Adrenal gland (tissue), 12 donors: ENCODE results near the gene NR1D2. TPM values are rescaled to one million over a fixed set of nuclear protein-coding genes. Genes with fewer than 3 reads are reported as not detected.

Experiments used
- DNase-seq, 7 donors: peaks; one replicate each; pipeline ENCODE4 v3.0.0-alpha.2; 2019 to 2020
- H3K27ac ChIP-seq, 5 donors: fragments of 200-600 bp; sonication (generic) in 4 of 5; 1 replicate in 3 of 5; 2 replicates in 2 of 5; pipeline versions ENCODE4 v1.5.1 to v1.8.0; 2016 to 2020; ENCODE audit warnings: mild to moderate bottlenecking in 1 of 5
- H3K27me3 ChIP-seq: fragments of 200-600 bp; 2 replicates; pipeline ENCODE4 v1.8.0; 2021
- H3K36me3 ChIP-seq, 2 donors: fragments of 200-600 bp; replicated peaks in 1 of 2; 1 replicate in 1 of 2; 2 replicates in 1 of 2; pipeline versions ENCODE4 v1.5.1 to v1.8.0; 2018 to 2022
- H3K4me1 ChIP-seq, 2 donors: fragments of 200-600 bp; replicated peaks in 1 of 2; 1 replicate in 1 of 2; 2 replicates in 1 of 2; pipeline versions ENCODE4 v1.5.1 to v1.8.0; 2018 to 2021
- H3K4me3 ChIP-seq, 4 donors: fragments of 200-600 bp; sonication (generic) in 3 of 4; one replicate each; pipeline ENCODE4 v1.5.1; 2016 to 2018
- H3K9me3 ChIP-seq, 3 donors: fragments of 200-600 bp; sonication (generic) in 1 of 3; replicated peaks in 1 of 3; 1 replicate in 2 of 3; 2 replicates in 1 of 3; pipeline versions ENCODE4 v1.5.1 to v1.8.0; 2016 to 2021
- POLR2A ChIP-seq, 2 donors: fragments of 450-650 bp; IDR thresholded peaks; one replicate each; pipeline ENCODE4 v1.6.1; 2017; ENCODE audit warnings: antibody characterized with exemption in 2 of 2, mild to moderate bottlenecking in 2 of 2, moderate library complexity in 1 of 2
- WGBS, 4 donors: extraction: QIAGEN DNeasy Blood & Tissue Kit in 2 of 4; methylation state at CpG; one replicate each; pipeline versions ENCODE4 v1.1.5 to v1.1.7; 2013 to 2017; 5-methylcytosine and 5-hydroxymethylcytosine counted together
- intact Hi-C, 2 donors: fragments of 100-400 bp; cut with DNase I; formaldehyde crosslinking; loops; one replicate each; pipeline versions ENCODE4 v1.14.1 to v1.15.0; 2022 to 2023
- polyA plus RNA-seq, 3 donors: library from polyadenylated mRNA; stranded (reverse); fragments of 200-250 nt in 2 of 3; fragments of 350-450 nt in 1 of 3; fragmentation: Illumina TruSeq in 1 of 3; extraction: RNeasy Lipid Tissue Mini Kit (QIAGEN cat#74804) in 1 of 3; gene quantifications; one replicate each; pipeline ENCODE4 v1.2.3, GENCODE V29; 2013 to 2014
- total RNA-seq, 9 donors: library from RNA; depleted of rRNA in 4 of 9; stranded (reverse); fragments of >200 nt in 4 of 9; fragments of 120-200 nt in 1 of 9; fragmentation: NEBNext Ultra II Directional in 1 of 9; extraction: Animal tissue kit (Norgen Biotek cat#: 25700) in 1 of 9; gene quantifications; one replicate each; pipeline versions ENCODE4 v1.1.0 to v1.2.4, GENCODE V29; 2013 to 2023
- TF ChIP-seq, protein P1 (sequence below), 6 experiments: fragments of 450-650 bp in 4 of 6; fragments of 200-600 bp in 2 of 6; sonication (generic) in 1 of 6; IDR thresholded peaks; 1 replicate in 5 of 6; 2 replicates in 1 of 6; pipeline versions ENCODE4 v1.5.1 to v1.8.0; 2016 to 2021; ENCODE audit warnings: antibody characterized with exemption in 6 of 6, mild to moderate bottlenecking in 2 of 6, moderate library complexity in 1 of 6
- donor health status: healthy with polysubstance abuse.
- donor health status: Bipolar disorder and iron deficiency.
- donor health status: DM: yes; HTN: yes; CAD: no.
- donor health status: DM: no; HTN: no; CAD: no.
- donor health status: DM: no; HTN: no; CAD: no.
- donor health status: DM: yes; HTN: yes; CAD: no.

Gene NR1D2
- total and polyA plus RNA-seq, 12 donors = 8.7 to 43.4 (median 29.6) TPM

GRCh38 chr3:23921052-23921511, 24.0 kb upstream of the NR1D2 start:
- Histone ChIP-seq H3K4me3 (no peak overlapping the region), H3K36me3 (peaks cover 0 to 30% of the 10 kb centered on the region in 2 donors), H3K27me3 (no peaks in the 10 kb centered on the region), H3K27ac (no peak overlapping the region), H3K4me1 (peaks cover 11 to 26% of the 10 kb centered on the region in 2 donors), H3K9me3 (no peaks in the 10 kb centered on the region)
- intact Hi-C loops = no loop called here
- no peak for TF ChIP-seq POLR2A (IDR thresholded peaks at IDR 0.05)
- TF ChIP-seq, protein P1, sequence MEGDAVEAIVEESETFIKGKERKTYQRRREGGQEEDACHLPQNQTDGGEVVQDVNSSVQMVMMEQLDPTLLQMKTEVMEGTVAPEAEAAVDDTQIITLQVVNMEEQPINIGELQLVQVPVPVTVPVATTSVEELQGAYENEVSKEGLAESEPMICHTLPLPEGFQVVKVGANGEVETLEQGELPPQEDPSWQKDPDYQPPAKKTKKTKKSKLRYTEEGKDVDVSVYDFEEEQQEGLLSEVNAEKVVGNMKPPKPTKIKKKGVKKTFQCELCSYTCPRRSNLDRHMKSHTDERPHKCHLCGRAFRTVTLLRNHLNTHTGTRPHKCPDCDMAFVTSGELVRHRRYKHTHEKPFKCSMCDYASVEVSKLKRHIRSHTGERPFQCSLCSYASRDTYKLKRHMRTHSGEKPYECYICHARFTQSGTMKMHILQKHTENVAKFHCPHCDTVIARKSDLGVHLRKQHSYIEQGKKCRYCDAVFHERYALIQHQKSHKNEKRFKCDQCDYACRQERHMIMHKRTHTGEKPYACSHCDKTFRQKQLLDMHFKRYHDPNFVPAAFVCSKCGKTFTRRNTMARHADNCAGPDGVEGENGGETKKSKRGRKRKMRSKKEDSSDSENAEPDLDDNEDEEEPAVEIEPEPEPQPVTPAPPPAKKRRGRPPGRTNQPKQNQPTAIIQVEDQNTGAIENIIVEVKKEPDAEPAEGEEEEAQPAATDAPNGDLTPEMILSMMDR (IDR thresholded peaks at IDR 0.05) = no peak
- DNase-seq = no peak
- 61 to 74% (median 69%) methylated on average over 3 of the region's 3 CpGs for WGBS, 4 donors

- no peak overlapping the region for H3K27ac ChIP-seq
- DNase-seq = no peak
- peaks cover 2 to 17% of the 10 kb centered on the region in 2 donors for H3K4me1 ChIP-seq
- intact Hi-C loops = no loop called here
- no peak overlapping the region for H3K4me3 ChIP-seq
- H3K9me3 ChIP-seq = no peaks in the 10 kb centered on the region
- peaks cover 0 to 22% of the 10 kb centered on the region in 2 donors for H3K36me3 ChIP-seq
- WGBS, 4 donors = 69 to 90% (median 83%) methylated on average over 2 of the region's 2 CpGs
- no peaks in the 10 kb centered on the region for H3K27me3 ChIP-seq
- TF ChIP-seq, protein P1 (IDR thresholded peaks at IDR 0.05) = no peak
- TF ChIP-seq POLR2A (IDR thresholded peaks at IDR 0.05) = no peak
These were observed 21.3 kb upstream of the NR1D2 start for GRCh38 chr3:23923786-23924185.

- WGBS, 4 donors = 92 to 96% (median 94%) methylated on average over 7 of the region's 7 CpGs
- intact Hi-C loops = no loop called here
- no peaks in the 10 kb centered on the region for H3K9me3 ChIP-seq
These were observed 18.8 kb upstream of the NR1D2 start for GRCh38 chr3:23926246-23926645.

GRCh38 chr3:23926736-23927135, 18.4 kb upstream of the NR1D2 start:
- Histone ChIP-seq H3K27me3 (no peaks in the 10 kb centered on the region), H3K9me3 (no peaks in the 10 kb centered on the region), H3K4me3 (no peak overlapping the region), H3K27ac (no peak overlapping the region), H3K4me1 (no peaks in the 10 kb centered on the region), H3K36me3 (peaks cover 0 to 2% of the 10 kb centered on the region in 2 donors)
- intact Hi-C loops = no loop called here
- no peak for TF ChIP-seq POLR2A (IDR thresholded peaks at IDR 0.05)
- TF ChIP-seq, protein P1 (IDR thresholded peaks at IDR 0.05) = no peak
- WGBS, 4 donors = 82 to 90% (median 86%) methylated on average over 3 of the region's 3 CpGs
- no peak for DNase-seq

More at GRCh38 chr3:23926246-23926645, 18.8 kb upstream of the NR1D2 start:
- no peaks in the 10 kb centered on the region for H3K27me3 ChIP-seq
- peaks cover 0 to 5% of the 10 kb centered on the region in 2 donors for H3K36me3 ChIP-seq
- no peak overlapping the region for H3K4me3 ChIP-seq
- no peak for DNase-seq
- no peaks in the 10 kb centered on the region for H3K4me1 ChIP-seq
- H3K27ac ChIP-seq = no peak overlapping the region
- no peak for TF ChIP-seq POLR2A (IDR thresholded peaks at IDR 0.05)
- TF ChIP-seq, protein P1 (IDR thresholded peaks at IDR 0.05) = no peak
